Sigmoid colon (tissue), 7 donors: ENCODE data around the gene MAZ. TPM values are rescaled to one million over a fixed set of nuclear protein-coding genes. Genes with fewer than 3 reads are reported as not detected.

Experiments
- DNase-seq: peaks from one replicate; pipeline ENCODE4 v3.0.0-alpha.2; 2019
- H3K27ac ChIP-seq, 4 donors: fragments of 200-600 bp; sonication (generic); one replicate each; pipeline ENCODE4 v1.5.1; 2016 to 2019; ENCODE audit warnings: mild to moderate bottlenecking in 1 of 4
- H3K27me3 ChIP-seq, 3 donors: fragments of 200-600 bp; sonication (generic); one replicate each; pipeline ENCODE4 v1.5.1; 2019; ENCODE audit warnings: mild to moderate bottlenecking in 1 of 3
- H3K36me3 ChIP-seq, 4 donors: fragments of 200-600 bp; sonication (generic); one replicate each; pipeline ENCODE4 v1.5.1; 2016 to 2019
- H3K4me1 ChIP-seq, 4 donors: fragments of 200-600 bp; sonication (generic); one replicate each; pipeline ENCODE4 v1.5.1; 2017 to 2019
- H3K4me3 ChIP-seq, 4 donors: fragments of 200-600 bp; sonication (generic); one replicate each; pipeline ENCODE4 v1.5.1; 2017 to 2019; ENCODE audit warnings: mild to moderate bottlenecking in 2 of 4, moderate library complexity in 1 of 4
- H3K9me3 ChIP-seq, 4 donors: fragments of 200-600 bp in 3 of 4; sonication (generic) in 3 of 4; one replicate each; pipeline versions ENCODE4 v1.5.1 to v1.6.1; 2013 to 2019
- EP300 ChIP-seq, 4 donors: sonication (generic); formaldehyde crosslinking; IDR thresholded peaks; one replicate each; pipeline ENCODE4 v1.6.1; 2017; ENCODE audit warnings: antibody characterized with exemption in 4 of 4
- POLR2A ChIP-seq, 2 donors: fragments of 450-650 bp; IDR thresholded peaks; one replicate each; pipeline ENCODE4 v1.6.1; 2016; ENCODE audit warnings: antibody characterized with exemption in 2 of 2, mild to moderate bottlenecking in 2 of 2, moderate library complexity in 2 of 2
- POLR2AphosphoS5 ChIP-seq, 4 donors: sonication (generic); formaldehyde crosslinking; IDR thresholded peaks; one replicate each; pipeline ENCODE4 v1.6.1; 2017; ENCODE audit warnings: antibody characterized with exemption in 4 of 4
- WGBS, 2 donors: extraction: QIAGEN DNeasy Blood & Tissue Kit; methylation state at CpG; one replicate each; pipeline ENCODE4 v1.1.7; 2013; 5-methylcytosine and 5-hydroxymethylcytosine counted together
- intact Hi-C: fragments of 100-400 bp; cut with DNase I; formaldehyde crosslinking; loops from one replicate; pipeline ENCODE4 v1.15.1; 2023
- polyA plus RNA-seq, 3 donors: library from polyadenylated mRNA; stranded (reverse); fragments of 200-250 nt; gene quantifications; one replicate each; pipeline ENCODE4 v1.2.3, GENCODE V29; 2013
- small RNA-seq, 3 donors: library from RNA; depleted of rRNA; stranded (forward); fragments of <200 nt; gene quantifications; one replicate each; pipeline ENCODE3, GENCODE V24; 2016
- total RNA-seq, 4 donors: library from RNA; depleted of rRNA; stranded (reverse); fragments of >200 nt; gene quantifications; one replicate each; pipeline ENCODE4 v1.1.0, GENCODE V29; 2016
- TF ChIP-seq, protein P1 (sequence below), 4 experiments: fragments of 450-650 bp in 3 of 4; fragments of 200-600 bp in 1 of 4; IDR thresholded peaks; one replicate each; pipeline ENCODE4 v1.5.1; 2016 to 2019; ENCODE audit warnings: antibody characterized with exemption in 4 of 4, mild to moderate bottlenecking in 3 of 4, moderate library complexity in 2 of 4
- donor health status: healthy with polysubstance abuse.
- donor health status: Bipolar disorder and iron deficiency.
- donor health status: healthy.

Gene MAZ
- total and polyA plus RNA-seq, 7 donors: 59.6 to 226 (median 102) TPM

DNA sequence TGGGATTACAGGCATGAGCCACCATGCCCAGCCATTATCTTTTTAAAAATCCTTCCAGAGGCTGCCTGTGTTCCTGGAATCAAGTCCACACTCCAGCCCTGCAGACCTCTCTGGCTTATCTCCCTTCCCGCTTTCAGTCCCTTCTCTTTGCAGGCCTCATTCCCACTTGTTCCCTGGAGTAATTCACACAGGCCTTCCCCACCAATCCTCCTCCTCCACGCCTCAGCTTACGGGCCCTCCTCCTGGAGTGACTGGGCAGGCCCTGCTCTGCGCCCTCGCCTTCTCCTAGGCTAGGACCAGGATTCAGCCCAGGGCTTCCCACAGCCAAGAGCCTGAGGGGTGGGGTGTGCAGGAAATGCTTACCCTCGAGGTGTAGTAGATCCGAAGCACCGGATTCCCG lies 53.9 kb downstream of the MAZ start:
- H3K36me3 ChIP-seq: peaks cover 7 to 34% (median 24%) of the 10 kb centered on the region in 4 donors
- H3K27me3 ChIP-seq: no peaks in the 10 kb centered on the region
- intact Hi-C loops: no loop called here
- TF ChIP-seq EP300 (IDR thresholded peaks at IDR 0.05) (no peak), POLR2AphosphoS5 (IDR thresholded peaks at IDR 0.05) (no peak), POLR2A (IDR thresholded peaks at IDR 0.05) (no peak)
- TF ChIP-seq, protein P1, sequence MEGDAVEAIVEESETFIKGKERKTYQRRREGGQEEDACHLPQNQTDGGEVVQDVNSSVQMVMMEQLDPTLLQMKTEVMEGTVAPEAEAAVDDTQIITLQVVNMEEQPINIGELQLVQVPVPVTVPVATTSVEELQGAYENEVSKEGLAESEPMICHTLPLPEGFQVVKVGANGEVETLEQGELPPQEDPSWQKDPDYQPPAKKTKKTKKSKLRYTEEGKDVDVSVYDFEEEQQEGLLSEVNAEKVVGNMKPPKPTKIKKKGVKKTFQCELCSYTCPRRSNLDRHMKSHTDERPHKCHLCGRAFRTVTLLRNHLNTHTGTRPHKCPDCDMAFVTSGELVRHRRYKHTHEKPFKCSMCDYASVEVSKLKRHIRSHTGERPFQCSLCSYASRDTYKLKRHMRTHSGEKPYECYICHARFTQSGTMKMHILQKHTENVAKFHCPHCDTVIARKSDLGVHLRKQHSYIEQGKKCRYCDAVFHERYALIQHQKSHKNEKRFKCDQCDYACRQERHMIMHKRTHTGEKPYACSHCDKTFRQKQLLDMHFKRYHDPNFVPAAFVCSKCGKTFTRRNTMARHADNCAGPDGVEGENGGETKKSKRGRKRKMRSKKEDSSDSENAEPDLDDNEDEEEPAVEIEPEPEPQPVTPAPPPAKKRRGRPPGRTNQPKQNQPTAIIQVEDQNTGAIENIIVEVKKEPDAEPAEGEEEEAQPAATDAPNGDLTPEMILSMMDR (IDR thresholded peaks at IDR 0.05): no peak
- no peak for DNase-seq
- no peaks in the 10 kb centered on the region for H3K9me3 ChIP-seq
- no peak overlapping the region for H3K4me3 ChIP-seq
- WGBS, 2 donors: 94 to 95% methylated on average over 9 of the region's 9 CpGs
- no peak overlapping the region for H3K27ac ChIP-seq
- H3K4me1 ChIP-seq: peaks cover 0 to 41% (median 27%) of the 10 kb centered on the region in 4 donors

Small RNA genes within 50 kb of the gene (small RNA-seq; reads per million reads assigned to genes)
- gene AC009133.6 (0 reads per million in 3 donors), gene AC120114.4 (0 reads per million in 3 donors)

Other genes with a start within 250 kb of the MAZ start
- 1 to 10 TPM in 2 of 4 donors, under 1 TPM in 2; 0.28 to 1.6 (median 0.94) TPM for gene SPN, start 143.3 kb upstream of the MAZ start, total RNA-seq
- 10 to 100 TPM in 1 of 3 donors, 1 to 10 TPM in 1, under 1 TPM in 1; 0.60 to 13.3 (median 6.7) TPM for gene SPN, start 143.3 kb upstream of the MAZ start, polyA plus RNA-seq
- 10 to 100 TPM in 2 of 4 donors, 1 to 10 TPM in 2; 4.3 to 11.1 (median 7.4) TPM for gene QPRT, start 127.3 kb upstream of the MAZ start, total RNA-seq
- 10 to 100 TPM; 22.2 to 40.5 (median 34.7) TPM for gene QPRT, start 127.3 kb upstream of the MAZ start, polyA plus RNA-seq
- gene C16orf54, start 60.5 kb upstream of the MAZ start, total RNA-seq: 1 to 10 TPM in 2 of 4 donors, under 1 TPM in 2; 0.82 to 2.5 (median 1.0) TPM
- gene C16orf54, start 60.5 kb upstream of the MAZ start, polyA plus RNA-seq: 10 to 100 TPM in 1 of 3 donors, under 1 TPM in 1, not detected in 1; 0.46 to 10.1 TPM
- gene ZG16, start 28.3 kb upstream of the MAZ start, total RNA-seq: 1 to 10 TPM in 1 of 4 donors, not detected in 3; 1.4 TPM
- 1,000 to 10,000 TPM in 1 of 3 donors, 100 to 1,000 TPM in 2; 237 to 1,249 (median 770) TPM for gene ZG16, start 28.3 kb upstream of the MAZ start, polyA plus RNA-seq
- gene KIF22, start 15.8 kb upstream of the MAZ start, total RNA-seq: 10 to 100 TPM; 11.5 to 16.1 (median 13.7) TPM
- 10 to 100 TPM; 28.0 to 71.5 (median 31.2) TPM for gene KIF22, start 15.8 kb upstream of the MAZ start, polyA plus RNA-seq
- gene PRRT2, start 5.7 kb downstream of the MAZ start, total RNA-seq: 10 to 100 TPM in 2 of 4 donors, 1 to 10 TPM in 2; 5.4 to 22.7 (median 9.6) TPM
- gene PRRT2, start 5.7 kb downstream of the MAZ start, polyA plus RNA-seq: 1 to 10 TPM in 1 of 3 donors, under 1 TPM in 1, not detected in 1; 0.69 to 2.2 TPM
- gene PAGR1, start 9.6 kb downstream of the MAZ start, total RNA-seq: 10 to 100 TPM; 18.5 to 29.9 (median 25.7) TPM
- 10 to 100 TPM; 20.4 to 36.6 (median 29.1) TPM for gene PAGR1, start 9.6 kb downstream of the MAZ start, polyA plus RNA-seq
- 10 to 100 TPM; 62.3 to 94.5 (median 68.6) TPM for gene MVP, start 13.9 kb downstream of the MAZ start, total RNA-seq
- 100 to 1,000 TPM; 201 to 368 (median 265) TPM for gene MVP, start 13.9 kb downstream of the MAZ start, polyA plus RNA-seq
- gene CDIPT, start 56.7 kb downstream of the MAZ start, total RNA-seq: 100 to 1,000 TPM; 107 to 120 (median 111) TPM
- 10 to 100 TPM; 39.8 to 76.2 (median 51.1) TPM for gene CDIPT, start 56.7 kb downstream of the MAZ start, polyA plus RNA-seq
- 1 to 10 TPM in 3 of 4 donors, under 1 TPM in 1; 0.66 to 9.1 (median 1.4) TPM for gene SEZ6L2, start 93.0 kb downstream of the MAZ start, total RNA-seq
- 1 to 10 TPM in 2 of 3 donors, under 1 TPM in 1; 0.60 to 6.2 (median 1.6) TPM for gene SEZ6L2, start 93.0 kb downstream of the MAZ start, polyA plus RNA-seq
- gene ASPHD1, start 94.0 kb downstream of the MAZ start, total RNA-seq: 1 to 10 TPM in 2 of 4 donors, under 1 TPM in 1, not detected in 1; 0.95 to 2.2 (median 2.1) TPM
- 1 to 10 TPM; 2.4 to 3.4 (median 3.2) TPM for gene ASPHD1, start 94.0 kb downstream of the MAZ start, polyA plus RNA-seq
- gene KCTD13, start 119.7 kb downstream of the MAZ start, total RNA-seq: 10 to 100 TPM in 3 of 4 donors, 1 to 10 TPM in 1; 9.8 to 20.5 (median 14.1) TPM
- 10 to 100 TPM in 2 of 3 donors, 1 to 10 TPM in 1; 5.4 to 26.1 (median 18.7) TPM for gene KCTD13, start 119.7 kb downstream of the MAZ start, polyA plus RNA-seq
- gene TMEM219, start 155.6 kb downstream of the MAZ start, total RNA-seq: 100 to 1,000 TPM; 103 to 136 (median 112) TPM
- gene TMEM219, start 155.6 kb downstream of the MAZ start, polyA plus RNA-seq: 100 to 1,000 TPM; 178 to 314 (median 297) TPM
- gene TAOK2, start 167.3 kb downstream of the MAZ start, total RNA-seq: 10 to 100 TPM; 26.8 to 38.5 (median 29.7) TPM
- gene TAOK2, start 167.3 kb downstream of the MAZ start, polyA plus RNA-seq: 10 to 100 TPM in 2 of 3 donors, 1 to 10 TPM in 1; 9.0 to 42.2 (median 12.7) TPM
- 10 to 100 TPM; 15.8 to 22.7 (median 19.7) TPM for gene HIRIP3, start 189.1 kb downstream of the MAZ start, total RNA-seq
- gene HIRIP3, start 189.1 kb downstream of the MAZ start, polyA plus RNA-seq: 10 to 100 TPM in 1 of 3 donors, 1 to 10 TPM in 2; 9.0 to 14.4 (median 9.7) TPM
- gene INO80E, start 189.7 kb downstream of the MAZ start, total RNA-seq: 100 to 1,000 TPM in 1 of 4 donors, 10 to 100 TPM in 3; 49.2 to 174 (median 54.7) TPM
- gene INO80E, start 189.7 kb downstream of the MAZ start, polyA plus RNA-seq: 10 to 100 TPM; 50.6 to 89.7 (median 60.1) TPM
- 1 to 10 TPM in 1 of 4 donors, under 1 TPM in 1, not detected in 2; 0.36 to 3.9 TPM for gene DOC2A, start 204.5 kb downstream of the MAZ start, total RNA-seq
- gene DOC2A, start 204.5 kb downstream of the MAZ start, polyA plus RNA-seq: 1 to 10 TPM in 2 of 3 donors, under 1 TPM in 1; 0.92 to 4.6 (median 1.8) TPM
- gene C16orf92, start 216.7 kb downstream of the MAZ start, total RNA-seq: not detected
- not detected for gene C16orf92, start 216.7 kb downstream of the MAZ start, polyA plus RNA-seq
- not detected for gene TLCD3B, start 224.7 kb downstream of the MAZ start, total RNA-seq
- gene TLCD3B, start 224.7 kb downstream of the MAZ start, polyA plus RNA-seq: under 1 TPM in 1 of 3 donors, not detected in 2; 0.54 TPM